GM23338 (cell line): Measurements from ENCODE around the gene PPP2R5C. TPM values are rescaled to one million over a fixed set of nuclear protein-coding genes. Genes with fewer than 3 reads are reported as not detected.

ENCODE experiments used
- ATAC-seq: fragments of 200-7000 bp; cut with Tn5 transposase; 3 replicates; pipeline ENCODE4 v1.9.1; 2020
- DNase-seq: peaks from one replicate; pipeline ENCODE4 v3.0.0-alpha.2; 2015; ENCODE audit warnings: low spot score
- H2AFZ ChIP-seq: fragments of 200-600 bp; sonication (generic); 2 replicates; pipeline ENCODE4 v1.8.0; 2016; ENCODE audit warnings: antibody characterized with exemption, mild to moderate bottlenecking, moderate library complexity
- H3F3A ChIP-seq: fragments of 200-600 bp; sonication (generic); replicated peaks from 2 replicates; pipeline ENCODE4 v1.8.0; 2017; ENCODE audit warnings: antibody characterized with exemption, mixed run types, low read depth
- H3K27ac ChIP-seq: fragments of 200-600 bp; sonication (generic); 2 replicates; pipeline ENCODE4 v1.6.1; 2016; ENCODE audit warnings: low read depth
- H3K27me3 ChIP-seq: fragments of 200-600 bp; sonication (generic); 2 replicates; pipeline ENCODE4 v1.8.0; 2016; ENCODE audit warnings: mild to moderate bottlenecking, mixed run types, moderate library complexity; ENCODE audit not compliant: insufficient read depth
- H3K36me3 ChIP-seq: fragments of 200-600 bp; sonication (generic); 2 replicates; pipeline ENCODE4 v1.8.0; 2016; ENCODE audit warnings: mild to moderate bottlenecking; ENCODE audit not compliant: insufficient read depth
- H3K4me1 ChIP-seq: fragments of 200-600 bp; sonication (generic); 2 replicates; pipeline ENCODE4 v1.8.0; 2016; ENCODE audit warnings: mild to moderate bottlenecking, moderate library complexity; ENCODE audit not compliant: insufficient read depth
- H3K4me2 ChIP-seq: fragments of 200-600 bp; sonication (generic); 2 replicates; pipeline ENCODE4 v1.7.1; 2017; ENCODE audit warnings: mixed run types
- H3K4me3 ChIP-seq: fragments of 200-600 bp; sonication (generic); 2 replicates; pipeline ENCODE4 v1.6.1; 2016; ENCODE audit warnings: mixed run types
- H3K79me2 ChIP-seq: fragments of 200-600 bp; sonication (generic); replicated peaks from 2 replicates; pipeline ENCODE4 v1.8.0; 2017; ENCODE audit warnings: mild to moderate bottlenecking; ENCODE audit not compliant: insufficient read depth
- H3K9me2 ChIP-seq: fragments of 200-600 bp; sonication (generic); 2 replicates; pipeline ENCODE4 v1.8.0; 2017; ENCODE audit not compliant: insufficient read depth
- H4K20me1 ChIP-seq: fragments of 200-600 bp; sonication (generic); replicated peaks from 2 replicates; pipeline ENCODE4 v1.8.0; 2017; ENCODE audit warnings: mild to moderate bottlenecking; ENCODE audit not compliant: insufficient read depth
- H3K27ac Mint-ChIP-seq: 2 replicates; pipeline ENCODE4 v1.8.0; 2020; ENCODE audit warnings: inconsistent platforms, mild to moderate bottlenecking, moderate library complexity, mixed read lengths
- H3K27me3 Mint-ChIP-seq: 3 replicates; pipeline ENCODE4 v1.8.0; 2022; ENCODE audit warnings: low read depth, mild to moderate bottlenecking, moderate library complexity, mixed read lengths, inconsistent platforms; ENCODE audit not compliant: insufficient read depth, poor library complexity
- H3K36me3 Mint-ChIP-seq: 3 replicates; pipeline ENCODE4 v1.8.0; 2021; ENCODE audit warnings: low read depth, mild to moderate bottlenecking, inconsistent platforms, moderate library complexity, mixed read lengths
- H3K4me1 Mint-ChIP-seq: 3 replicates; pipeline ENCODE4 v1.8.0; 2020; ENCODE audit warnings: mild to moderate bottlenecking, inconsistent platforms, mixed read lengths
- H3K4me3 Mint-ChIP-seq: 3 replicates; pipeline ENCODE4 v1.8.0; 2021; ENCODE audit warnings: moderate library complexity, mild to moderate bottlenecking, inconsistent platforms, mixed read lengths
- H3K9me3 Mint-ChIP-seq: 3 replicates; pipeline ENCODE4 v1.8.0; 2020; ENCODE audit warnings: moderate library complexity, mild to moderate bottlenecking, inconsistent platforms, mixed read lengths
- CREB1 ChIP-seq: fragments of 250-450 bp; sonication (Bioruptor Pico); IDR thresholded peaks from 2 replicates; pipeline ENCODE4 v1.5.0; 2020; ENCODE audit warnings: low read depth, mild to moderate bottlenecking, moderate library complexity
- CTCF ChIP-seq, 2 experiments: fragments of 200-600 bp in 1 of 2; sonication (generic) in 1 of 2; conservative IDR thresholded peaks; 2 replicates each; pipeline versions ENCODE4 v1.5.1 to v1.6.1; 2016 to 2017; ENCODE audit warnings: antibody characterized with exemption in 2 of 2, low read depth in 2 of 2, mild to moderate bottlenecking in 2 of 2, moderate library complexity in 1 of 2
- ETS1 ChIP-seq: IDR thresholded peaks from 2 replicates; pipeline ENCODE4 v1.6.1; 2016; ENCODE audit warnings: antibody characterized with exemption
- EZH2 ChIP-seq: fragments of 200-600 bp; sonication (generic); IDR thresholded peaks from one replicate; pipeline ENCODE4 v1.8.0; 2017; ENCODE audit warnings: antibody characterized with exemption, mild to moderate bottlenecking, low read depth; ENCODE audit not compliant: unreplicated experiment
- EZH2phosphoT487 ChIP-seq: fragments of 200-600 bp; sonication (generic); IDR thresholded peaks from one replicate; pipeline ENCODE4 v1.8.1; 2018; ENCODE audit warnings: antibody characterized with exemption; ENCODE audit not compliant: unreplicated experiment
- JUNB ChIP-seq: IDR thresholded peaks from one replicate; pipeline ENCODE4 v1.6.1; 2016; ENCODE audit warnings: antibody characterized with exemption; ENCODE audit not compliant: unreplicated experiment
- NANOG ChIP-seq: IDR thresholded peaks from 2 replicates; pipeline ENCODE4 v1.6.1; 2016; ENCODE audit warnings: antibody characterized with exemption, borderline replicate concordance
- POLR2AphosphoS5 ChIP-seq: IDR thresholded peaks from 2 replicates; pipeline ENCODE4 v1.6.1; 2016; ENCODE audit warnings: antibody characterized with exemption, low read depth
- STAT1 ChIP-seq: IDR thresholded peaks from one replicate; pipeline ENCODE4 v1.6.1; 2016; ENCODE audit warnings: antibody characterized with exemption; ENCODE audit not compliant: unreplicated experiment
- ZNF114 ChIP-seq: fragments of 250-450 bp; sonication (Bioruptor Pico); IDR thresholded peaks from 2 replicates; pipeline ENCODE4 v1.5.0; 2020; ENCODE audit warnings: mild to moderate bottlenecking, moderate library complexity
- ZNF331 ChIP-seq: fragments of 250-450 bp; sonication (Bioruptor Pico); IDR thresholded peaks from 2 replicates; pipeline ENCODE4 v1.5.0; 2020; ENCODE audit warnings: low read depth, mild to moderate bottlenecking, moderate library complexity
- polyA plus RNA-seq: library from polyadenylated mRNA; unstranded; fragments of >200 nt; fragmentation: Nextera tagmentation; extraction: Ambion mirVana; gene quantifications from 2 replicates; pipeline ENCODE4 v1.2.1, GENCODE V29; 2016
- total RNA-seq: library from RNA; depleted of rRNA; stranded (reverse); fragments of >200 nt; shearing (Covaris generic); gene quantifications from 2 replicates; pipeline ENCODE4 v1.2.3, GENCODE V29; 2014
- TF ChIP-seq, protein P1 (sequence below): fragments of 250-450 bp; sonication (Bioruptor Pico); IDR thresholded peaks from 2 replicates; pipeline ENCODE4 v1.5.0; 2020; ENCODE audit warnings: mild to moderate bottlenecking, moderate library complexity
- TF ChIP-seq, protein P2 (sequence below): IDR thresholded peaks from one replicate; pipeline ENCODE4 v1.6.1; 2018; ENCODE audit warnings: antibody characterized with exemption; ENCODE audit not compliant: unreplicated experiment

PPP2R5C gene
- total and polyA plus RNA-seq, 2 experiments from 2014 or later = 75.4 to 79.7 TPM

DNA sequence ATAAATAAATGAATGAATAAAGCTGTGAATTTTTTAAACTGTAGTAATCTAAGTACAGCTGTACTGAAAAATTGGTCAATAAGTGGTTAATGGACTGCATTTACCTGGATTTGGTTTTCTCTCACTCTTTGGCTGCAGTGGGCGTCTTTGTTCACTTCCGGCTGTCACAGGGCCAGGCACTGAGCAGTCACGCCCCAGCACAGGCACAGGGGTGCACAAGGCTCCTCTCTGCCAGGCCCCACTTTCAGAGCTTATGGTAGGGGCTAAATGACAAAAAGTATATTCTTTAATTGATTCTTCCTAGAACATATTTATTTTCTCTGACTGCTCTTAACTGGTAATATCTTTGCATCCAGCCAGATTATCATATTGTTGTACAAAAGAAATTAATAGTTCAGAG, 132.2 kb downstream of the PPP2R5C start:
- Histone ChIP-seq H3K79me2 (no peaks in the 10 kb centered on the region), H3K27ac (no peak overlapping the region), H3K4me3 (no peak overlapping the region), H3K36me3 (peaks cover 9% of the 10 kb centered on the region; the same call in 1 of the 2 replicates), H4K20me1 (no peaks in the 10 kb centered on the region; the same call in 1 of the 2 replicates), H3F3A (no peaks in the 10 kb centered on the region), H3K9me2 (no peaks in the 10 kb centered on the region), H3K4me1 (no peaks in the 10 kb centered on the region), H3K4me2 (no peak overlapping the region), H3K27me3 (no peaks in the 10 kb centered on the region), H2AFZ (no peak overlapping the region)
- H3K36me3 Mint-ChIP-seq = peaks cover 28% of the 10 kb centered on the region
- H3K27ac Mint-ChIP-seq = no peak overlapping the region
- no peak for ATAC-seq
- no peak overlapping the region for H3K4me3 Mint-ChIP-seq
- TF ChIP-seq EZH2phosphoT487 (no peak), CREB1 (CRISPR knock-in tag) (no peak), CTCF (conservative IDR thresholded peaks at IDR 0.05; ENCODE audit: low read depth in 2 of 2) (no peak), STAT1 (no peak), POLR2AphosphoS5 (no peak), NANOG (no peak), ZNF331 (no peak), ETS1 (no peak), JUNB (no peak), ZNF114 (CRISPR knock-in tag) (no peak), EZH2 (no peak)
- TF ChIP-seq, protein P1, sequence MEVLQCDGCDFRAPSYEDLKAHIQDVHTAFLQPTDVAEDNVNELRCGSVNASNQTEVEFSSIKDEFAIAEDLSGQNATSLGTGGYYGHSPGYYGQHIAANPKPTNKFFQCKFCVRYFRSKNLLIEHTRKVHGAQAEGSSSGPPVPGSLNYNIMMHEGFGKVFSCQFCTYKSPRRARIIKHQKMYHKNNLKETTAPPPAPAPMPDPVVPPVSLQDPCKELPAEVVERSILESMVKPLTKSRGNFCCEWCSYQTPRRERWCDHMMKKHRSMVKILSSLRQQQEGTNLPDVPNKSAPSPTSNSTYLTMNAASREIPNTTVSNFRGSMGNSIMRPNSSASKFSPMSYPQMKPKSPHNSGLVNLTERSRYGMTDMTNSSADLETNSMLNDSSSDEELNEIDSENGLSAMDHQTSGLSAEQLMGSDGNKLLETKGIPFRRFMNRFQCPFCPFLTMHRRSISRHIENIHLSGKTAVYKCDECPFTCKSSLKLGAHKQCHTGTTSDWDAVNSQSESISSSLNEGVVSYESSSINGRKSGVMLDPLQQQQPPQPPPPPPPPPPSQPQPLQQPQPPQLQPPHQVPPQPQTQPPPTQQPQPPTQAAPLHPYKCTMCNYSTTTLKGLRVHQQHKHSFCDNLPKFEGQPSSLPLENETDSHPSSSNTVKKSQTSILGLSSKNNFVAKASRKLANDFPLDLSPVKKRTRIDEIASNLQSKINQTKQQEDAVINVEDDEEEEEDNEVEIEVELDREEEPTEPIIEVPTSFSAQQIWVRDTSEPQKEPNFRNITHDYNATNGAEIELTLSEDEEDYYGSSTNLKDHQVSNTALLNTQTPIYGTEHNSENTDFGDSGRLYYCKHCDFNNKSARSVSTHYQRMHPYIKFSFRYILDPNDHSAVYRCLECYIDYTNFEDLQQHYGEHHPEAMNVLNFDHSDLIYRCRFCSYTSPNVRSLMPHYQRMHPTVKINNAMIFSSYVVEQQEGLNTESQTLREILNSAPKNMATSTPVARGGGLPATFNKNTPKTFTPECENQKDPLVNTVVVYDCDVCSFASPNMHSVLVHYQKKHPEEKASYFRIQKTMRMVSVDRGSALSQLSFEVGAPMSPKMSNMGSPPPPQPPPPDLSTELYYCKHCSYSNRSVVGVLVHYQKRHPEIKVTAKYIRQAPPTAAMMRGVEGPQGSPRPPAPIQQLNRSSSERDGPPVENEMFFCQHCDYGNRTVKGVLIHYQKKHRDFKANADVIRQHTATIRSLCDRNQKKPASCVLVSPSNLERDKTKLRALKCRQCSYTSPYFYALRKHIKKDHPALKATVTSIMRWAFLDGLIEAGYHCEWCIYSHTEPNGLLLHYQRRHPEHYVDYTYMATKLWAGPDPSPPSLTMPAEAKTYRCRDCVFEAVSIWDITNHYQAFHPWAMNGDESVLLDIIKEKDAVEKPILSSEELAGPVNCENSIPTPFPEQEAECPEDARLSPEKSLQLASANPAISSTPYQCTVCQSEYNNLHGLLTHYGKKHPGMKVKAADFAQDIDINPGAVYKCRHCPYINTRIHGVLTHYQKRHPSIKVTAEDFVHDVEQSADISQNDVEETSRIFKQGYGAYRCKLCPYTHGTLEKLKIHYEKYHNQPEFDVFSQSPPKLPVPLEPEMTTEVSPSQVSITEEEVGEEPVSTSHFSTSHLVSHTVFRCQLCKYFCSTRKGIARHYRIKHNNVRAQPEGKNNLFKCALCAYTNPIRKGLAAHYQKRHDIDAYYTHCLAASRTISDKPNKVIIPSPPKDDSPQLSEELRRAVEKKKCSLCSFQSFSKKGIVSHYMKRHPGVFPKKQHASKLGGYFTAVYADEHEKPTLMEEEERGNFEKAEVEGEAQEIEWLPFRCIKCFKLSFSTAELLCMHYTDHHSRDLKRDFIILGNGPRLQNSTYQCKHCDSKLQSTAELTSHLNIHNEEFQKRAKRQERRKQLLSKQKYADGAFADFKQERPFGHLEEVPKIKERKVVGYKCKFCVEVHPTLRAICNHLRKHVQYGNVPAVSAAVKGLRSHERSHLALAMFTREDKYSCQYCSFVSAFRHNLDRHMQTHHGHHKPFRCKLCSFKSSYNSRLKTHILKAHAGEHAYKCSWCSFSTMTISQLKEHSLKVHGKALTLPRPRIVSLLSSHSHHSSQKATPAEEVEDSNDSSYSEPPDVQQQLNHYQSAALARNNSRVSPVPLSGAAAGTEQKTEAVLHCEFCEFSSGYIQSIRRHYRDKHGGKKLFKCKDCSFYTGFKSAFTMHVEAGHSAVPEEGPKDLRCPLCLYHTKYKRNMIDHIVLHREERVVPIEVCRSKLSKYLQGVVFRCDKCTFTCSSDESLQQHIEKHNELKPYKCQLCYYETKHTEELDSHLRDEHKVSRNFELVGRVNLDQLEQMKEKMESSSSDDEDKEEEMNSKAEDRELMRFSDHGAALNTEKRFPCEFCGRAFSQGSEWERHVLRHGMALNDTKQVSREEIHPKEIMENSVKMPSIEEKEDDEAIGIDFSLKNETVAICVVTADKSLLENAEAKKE = no peak
- TF ChIP-seq, protein P2, sequence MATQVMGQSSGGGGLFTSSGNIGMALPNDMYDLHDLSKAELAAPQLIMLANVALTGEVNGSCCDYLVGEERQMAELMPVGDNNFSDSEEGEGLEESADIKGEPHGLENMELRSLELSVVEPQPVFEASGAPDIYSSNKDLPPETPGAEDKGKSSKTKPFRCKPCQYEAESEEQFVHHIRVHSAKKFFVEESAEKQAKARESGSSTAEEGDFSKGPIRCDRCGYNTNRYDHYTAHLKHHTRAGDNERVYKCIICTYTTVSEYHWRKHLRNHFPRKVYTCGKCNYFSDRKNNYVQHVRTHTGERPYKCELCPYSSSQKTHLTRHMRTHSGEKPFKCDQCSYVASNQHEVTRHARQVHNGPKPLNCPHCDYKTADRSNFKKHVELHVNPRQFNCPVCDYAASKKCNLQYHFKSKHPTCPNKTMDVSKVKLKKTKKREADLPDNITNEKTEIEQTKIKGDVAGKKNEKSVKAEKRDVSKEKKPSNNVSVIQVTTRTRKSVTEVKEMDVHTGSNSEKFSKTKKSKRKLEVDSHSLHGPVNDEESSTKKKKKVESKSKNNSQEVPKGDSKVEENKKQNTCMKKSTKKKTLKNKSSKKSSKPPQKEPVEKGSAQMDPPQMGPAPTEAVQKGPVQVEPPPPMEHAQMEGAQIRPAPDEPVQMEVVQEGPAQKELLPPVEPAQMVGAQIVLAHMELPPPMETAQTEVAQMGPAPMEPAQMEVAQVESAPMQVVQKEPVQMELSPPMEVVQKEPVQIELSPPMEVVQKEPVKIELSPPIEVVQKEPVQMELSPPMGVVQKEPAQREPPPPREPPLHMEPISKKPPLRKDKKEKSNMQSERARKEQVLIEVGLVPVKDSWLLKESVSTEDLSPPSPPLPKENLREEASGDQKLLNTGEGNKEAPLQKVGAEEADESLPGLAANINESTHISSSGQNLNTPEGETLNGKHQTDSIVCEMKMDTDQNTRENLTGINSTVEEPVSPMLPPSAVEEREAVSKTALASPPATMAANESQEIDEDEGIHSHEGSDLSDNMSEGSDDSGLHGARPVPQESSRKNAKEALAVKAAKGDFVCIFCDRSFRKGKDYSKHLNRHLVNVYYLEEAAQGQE = no peak
- no peak for DNase-seq
- H3K4me1 Mint-ChIP-seq = no peaks in the 10 kb centered on the region
- H3K9me3 Mint-ChIP-seq = no peaks in the 10 kb centered on the region
- peaks cover 2% of the 10 kb centered on the region for H3K27me3 Mint-ChIP-seq
